ENCODE data around the gene TEAD1. TPM values are rescaled to one million over a fixed set of nuclear protein-coding genes. Genes with fewer than 3 reads are reported as not detected.
"Not testable (repeated sequence)": the region's sequence is repeated elsewhere in the genome, so short reads cannot be mapped to it uniquely, and the experiment has no call there.

The TEAD1 gene
- total RNA-seq, 1 experiment from 2014 or later = 102 TPM

DNA sequence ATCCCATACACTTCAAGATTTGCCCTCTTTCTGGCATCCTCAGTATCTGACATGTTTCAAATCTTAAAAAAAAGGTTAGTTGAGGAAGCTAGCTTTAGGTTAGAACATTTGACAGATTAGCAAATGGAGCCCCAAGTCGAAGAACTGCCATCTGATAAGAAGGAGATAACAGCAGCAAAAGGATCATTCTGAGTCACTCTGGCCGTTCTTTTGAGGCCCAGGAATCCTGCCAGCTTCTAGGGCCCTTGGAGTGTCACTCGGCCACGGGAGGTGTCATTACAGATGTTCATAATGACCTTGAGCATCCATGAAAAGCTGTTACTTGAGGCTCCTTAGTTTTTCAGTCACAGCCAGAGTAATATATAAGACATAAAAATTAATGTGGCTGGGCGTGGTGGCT is 202.8 kb downstream of the TEAD1 start:
- Histone ChIP-seq H3K27me3 (ENCODE audit: control insufficient read depth, insufficient read depth, low read length) (no peaks in the 10 kb centered on the region), H3K9me3 (ENCODE audit: control insufficient read depth, insufficient read depth, low read depth, low read length) (no peaks in the 10 kb centered on the region), H3K36me3 (ENCODE audit: control insufficient read depth, insufficient read depth, low read length) (peaks cover 3% of the 10 kb centered on the region; the same call in 1 of the 2 replicates), H3K4me3 (ENCODE audit: low read depth in 2 of 2, low read length in 2 of 2) (no peak overlapping the region), H3K27ac (ENCODE audit: low read length) (no peak overlapping the region), H3K4me1 (ENCODE audit: control insufficient read depth, insufficient read depth, low read length) (no peaks in the 10 kb centered on the region)
- CTCF ChIA-PET = no interaction called here
- POLR2A ChIA-PET = interaction anchor here (0.6 to 1.1 kb wide), 2 partner anchors 13 to 36 kb away, joined by 3 to 6 read pairs; no protein-coding TSS in a partner anchor
- intact Hi-C loops (cut with micrococcal nuclease; ENCODE audit: unreplicated experiment) (no loop called here), in situ Hi-C loops (cut with HindIII; ENCODE audit: low pct_unique_long_range_greater_than_20kb, low sequenced_read_pairs) (no loop called here)
- no peak for DNase-seq (ENCODE audit: low read depth, low spot score)
- BruUV-seq (replicated peaks) = TSS peak; percentile 24
- TF ChIP-seq POLR2AphosphoS5 (IDR thresholded peaks at IDR 0.05; ENCODE audit: low read depth, low read length) = no peak
- TF ChIP-seq, protein P1, sequence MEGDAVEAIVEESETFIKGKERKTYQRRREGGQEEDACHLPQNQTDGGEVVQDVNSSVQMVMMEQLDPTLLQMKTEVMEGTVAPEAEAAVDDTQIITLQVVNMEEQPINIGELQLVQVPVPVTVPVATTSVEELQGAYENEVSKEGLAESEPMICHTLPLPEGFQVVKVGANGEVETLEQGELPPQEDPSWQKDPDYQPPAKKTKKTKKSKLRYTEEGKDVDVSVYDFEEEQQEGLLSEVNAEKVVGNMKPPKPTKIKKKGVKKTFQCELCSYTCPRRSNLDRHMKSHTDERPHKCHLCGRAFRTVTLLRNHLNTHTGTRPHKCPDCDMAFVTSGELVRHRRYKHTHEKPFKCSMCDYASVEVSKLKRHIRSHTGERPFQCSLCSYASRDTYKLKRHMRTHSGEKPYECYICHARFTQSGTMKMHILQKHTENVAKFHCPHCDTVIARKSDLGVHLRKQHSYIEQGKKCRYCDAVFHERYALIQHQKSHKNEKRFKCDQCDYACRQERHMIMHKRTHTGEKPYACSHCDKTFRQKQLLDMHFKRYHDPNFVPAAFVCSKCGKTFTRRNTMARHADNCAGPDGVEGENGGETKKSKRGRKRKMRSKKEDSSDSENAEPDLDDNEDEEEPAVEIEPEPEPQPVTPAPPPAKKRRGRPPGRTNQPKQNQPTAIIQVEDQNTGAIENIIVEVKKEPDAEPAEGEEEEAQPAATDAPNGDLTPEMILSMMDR (IDR thresholded peaks at IDR 0.05) = no peak
- no peak for TF ChIP-seq TCF7L2 (IDR thresholded peaks at IDR 0.05; ENCODE audit: low read depth, low read length)
- TF ChIP-seq SIN3A (IDR thresholded peaks at IDR 0.05; ENCODE audit: borderline replicate concordance, insufficient read depth, low read depth, low read length) = no peak
- TF ChIP-seq, protein P2, sequence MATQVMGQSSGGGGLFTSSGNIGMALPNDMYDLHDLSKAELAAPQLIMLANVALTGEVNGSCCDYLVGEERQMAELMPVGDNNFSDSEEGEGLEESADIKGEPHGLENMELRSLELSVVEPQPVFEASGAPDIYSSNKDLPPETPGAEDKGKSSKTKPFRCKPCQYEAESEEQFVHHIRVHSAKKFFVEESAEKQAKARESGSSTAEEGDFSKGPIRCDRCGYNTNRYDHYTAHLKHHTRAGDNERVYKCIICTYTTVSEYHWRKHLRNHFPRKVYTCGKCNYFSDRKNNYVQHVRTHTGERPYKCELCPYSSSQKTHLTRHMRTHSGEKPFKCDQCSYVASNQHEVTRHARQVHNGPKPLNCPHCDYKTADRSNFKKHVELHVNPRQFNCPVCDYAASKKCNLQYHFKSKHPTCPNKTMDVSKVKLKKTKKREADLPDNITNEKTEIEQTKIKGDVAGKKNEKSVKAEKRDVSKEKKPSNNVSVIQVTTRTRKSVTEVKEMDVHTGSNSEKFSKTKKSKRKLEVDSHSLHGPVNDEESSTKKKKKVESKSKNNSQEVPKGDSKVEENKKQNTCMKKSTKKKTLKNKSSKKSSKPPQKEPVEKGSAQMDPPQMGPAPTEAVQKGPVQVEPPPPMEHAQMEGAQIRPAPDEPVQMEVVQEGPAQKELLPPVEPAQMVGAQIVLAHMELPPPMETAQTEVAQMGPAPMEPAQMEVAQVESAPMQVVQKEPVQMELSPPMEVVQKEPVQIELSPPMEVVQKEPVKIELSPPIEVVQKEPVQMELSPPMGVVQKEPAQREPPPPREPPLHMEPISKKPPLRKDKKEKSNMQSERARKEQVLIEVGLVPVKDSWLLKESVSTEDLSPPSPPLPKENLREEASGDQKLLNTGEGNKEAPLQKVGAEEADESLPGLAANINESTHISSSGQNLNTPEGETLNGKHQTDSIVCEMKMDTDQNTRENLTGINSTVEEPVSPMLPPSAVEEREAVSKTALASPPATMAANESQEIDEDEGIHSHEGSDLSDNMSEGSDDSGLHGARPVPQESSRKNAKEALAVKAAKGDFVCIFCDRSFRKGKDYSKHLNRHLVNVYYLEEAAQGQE (IDR thresholded peaks at IDR 0.05; ENCODE audit: insufficient read depth in 1 of 2, low read depth in 2 of 2, low read length in 1 of 2) = no peak
- no peak for ATAC-seq

DNA sequence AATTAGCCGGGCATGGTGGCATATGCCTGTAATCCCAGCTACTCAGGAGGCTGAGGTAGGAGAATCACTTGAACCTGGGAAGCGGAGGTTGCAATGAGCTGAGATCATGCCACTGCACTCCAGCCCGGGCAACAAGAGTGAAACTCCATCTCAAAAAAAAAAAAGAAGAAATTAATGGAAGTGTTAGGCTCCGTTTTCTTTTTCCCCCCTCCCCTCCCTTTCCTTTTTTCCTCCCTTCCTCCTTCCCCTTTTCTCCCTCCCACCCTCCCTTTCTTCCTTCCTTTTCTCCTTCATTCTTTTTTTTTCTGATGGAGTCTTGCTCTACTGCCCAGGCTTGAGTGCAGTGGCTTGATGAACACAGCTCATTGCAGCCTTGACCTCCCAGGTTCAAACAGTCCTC is 203.3 kb downstream of the TEAD1 start:
- BruUV-seq (replicated peaks); in situ Hi-C loops (cut with HindIII; ENCODE audit: low pct_unique_long_range_greater_than_20kb, low sequenced_read_pairs); H3K9me3 ChIP-seq (ENCODE audit: control insufficient read depth, insufficient read depth, low read depth, low read length); intact Hi-C loops (cut with micrococcal nuclease; ENCODE audit: unreplicated experiment); H3K4me3 ChIP-seq (ENCODE audit: low read depth in 2 of 2, low read length in 2 of 2); H3K27ac ChIP-seq (ENCODE audit: low read length); DNase-seq (ENCODE audit: low read depth, low spot score); H3K27me3 ChIP-seq (ENCODE audit: control insufficient read depth, insufficient read depth, low read length); H3K4me1 ChIP-seq (ENCODE audit: control insufficient read depth, insufficient read depth, low read length); ATAC-seq; H3K36me3 ChIP-seq (ENCODE audit: control insufficient read depth, insufficient read depth, low read length): not testable (repeated sequence)
- ChIA-PET POLR2A (interaction anchor here (0.6 to 1.1 kb wide), 2 partner anchors 13 to 36 kb away, joined by 3 to 6 read pairs; no protein-coding TSS in a partner anchor), CTCF (interaction anchor here (0.7 kb wide), 1 partner anchor 547 kb away, joined by 5 read pairs; no protein-coding TSS in a partner anchor)

DNA sequence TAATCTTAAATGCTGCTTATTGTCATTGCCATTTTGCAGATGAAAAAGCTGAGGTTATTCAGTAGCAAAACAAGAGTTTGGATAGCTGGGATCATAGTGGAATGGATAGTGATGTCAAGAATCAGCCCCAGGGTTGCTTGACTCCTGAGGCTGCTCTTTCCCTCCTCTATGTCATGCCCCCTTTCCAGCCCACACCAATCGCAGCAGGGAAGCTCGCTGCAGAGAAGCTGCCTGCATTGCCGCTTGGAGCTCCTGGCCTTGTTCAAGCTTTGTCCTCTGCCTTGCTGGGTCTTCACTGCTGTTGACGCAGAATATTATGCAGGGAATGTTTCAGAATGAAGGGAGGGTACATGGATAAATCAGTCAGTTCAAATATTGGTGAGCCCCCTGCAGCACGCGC is 206.1 kb downstream of the TEAD1 start:
- intact Hi-C loops (cut with micrococcal nuclease; ENCODE audit: unreplicated experiment) = no loop called here
- no peak overlapping the region for H3K4me3 ChIP-seq (ENCODE audit: low read depth in 2 of 2, low read length in 2 of 2)
- TF ChIP-seq POLR2AphosphoS5 (IDR thresholded peaks at IDR 0.05; ENCODE audit: low read depth, low read length) (no peak), TCF7L2 (IDR thresholded peaks at IDR 0.05; ENCODE audit: low read depth, low read length) (no peak), SIN3A (IDR thresholded peaks at IDR 0.05; ENCODE audit: borderline replicate concordance, insufficient read depth, low read depth, low read length) (no peak)
- TF ChIP-seq, protein P1 (IDR thresholded peaks at IDR 0.05) = no peak
- TF ChIP-seq, protein P2 (IDR thresholded peaks at IDR 0.05; ENCODE audit: insufficient read depth in 1 of 2, low read depth in 2 of 2, low read length in 1 of 2) = no peak
- in situ Hi-C loops (cut with HindIII; ENCODE audit: low pct_unique_long_range_greater_than_20kb, low sequenced_read_pairs) = no loop called here
- H3K36me3 ChIP-seq (ENCODE audit: control insufficient read depth, insufficient read depth, low read length) = peaks cover 6% of the 10 kb centered on the region
- H3K27ac ChIP-seq (ENCODE audit: low read length) = no peak overlapping the region
- ATAC-seq = no peak
- ChIA-PET POLR2A (no interaction called here), CTCF (interaction anchor here (1.3 kb wide), 1 partner anchor 8 kb away, joined by 3 read pairs; no protein-coding TSS in a partner anchor)
- no peaks in the 10 kb centered on the region for H3K27me3 ChIP-seq (ENCODE audit: control insufficient read depth, insufficient read depth, low read length)
- no peaks in the 10 kb centered on the region for H3K9me3 ChIP-seq (ENCODE audit: control insufficient read depth, insufficient read depth, low read depth, low read length)
- BruUV-seq (replicated peaks) = no TSS peak
- H3K4me1 ChIP-seq (ENCODE audit: control insufficient read depth, insufficient read depth, low read length) = no peaks in the 10 kb centered on the region
- no peak for DNase-seq (ENCODE audit: low read depth, low spot score)
